Stimulated activated CD4-positive, alpha-beta T cell treated with anti-CD3 and anti-CD28 coated beads, Interleukin-4, amount 100 ng/mL, for 4 hours (primary cell): Measurements from ENCODE around the gene MASTL.

Experiments
- DNase-seq, 2 experiments: peaks; one replicate each; pipeline ENCODE4 v3.0.0-alpha.2; 2020

The MASTL gene

DNA sequence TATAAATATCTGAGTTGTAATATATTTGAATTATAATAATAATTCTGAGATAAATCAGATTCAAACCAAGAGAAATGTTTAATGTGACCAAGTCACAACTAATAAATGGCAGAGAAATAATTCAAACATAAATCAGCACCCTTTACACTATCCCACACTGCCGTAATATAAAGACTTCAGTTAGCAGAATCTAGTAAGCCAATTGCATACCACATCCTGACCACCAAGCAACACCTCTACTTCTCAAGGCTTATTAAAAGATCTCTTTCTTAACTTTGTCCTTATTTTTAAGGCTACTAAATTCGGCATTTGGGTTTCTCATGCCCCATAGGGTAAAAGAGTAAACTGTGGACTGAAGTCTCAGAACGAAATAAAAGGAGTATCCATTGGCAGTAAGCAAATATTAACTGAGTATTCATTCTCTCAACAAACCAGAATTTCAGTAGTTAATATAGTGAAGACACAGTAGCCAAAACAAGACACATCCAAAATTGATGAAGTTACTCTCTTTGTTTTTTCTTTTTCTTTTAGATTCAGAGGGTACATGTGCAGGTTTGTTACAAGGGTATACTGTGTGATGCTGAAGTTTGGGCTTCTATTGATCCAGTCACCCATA, 70.6 kb downstream of the MASTL start:
- DNase-seq, result no peak

DNA sequence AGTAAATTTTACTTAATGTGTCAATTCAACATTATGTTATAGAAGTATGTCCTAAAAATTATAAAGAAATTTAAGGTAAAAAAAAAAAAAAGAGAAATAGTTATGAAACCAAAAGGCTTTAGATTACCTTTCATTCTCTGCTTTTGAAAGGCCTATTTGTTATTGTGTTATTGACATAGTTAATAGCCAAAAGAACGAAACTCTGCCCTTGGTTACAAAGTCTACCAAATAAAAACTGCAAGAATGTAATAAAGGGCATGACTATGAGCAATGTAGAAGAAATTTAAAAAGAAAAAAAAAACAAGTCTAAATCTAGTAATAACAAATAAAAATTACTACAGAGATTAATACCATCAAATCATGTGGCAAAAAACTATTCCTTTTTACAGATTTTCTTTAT, 74.9 kb downstream of the MASTL start:
- DNase-seq, result no peak

DNA sequence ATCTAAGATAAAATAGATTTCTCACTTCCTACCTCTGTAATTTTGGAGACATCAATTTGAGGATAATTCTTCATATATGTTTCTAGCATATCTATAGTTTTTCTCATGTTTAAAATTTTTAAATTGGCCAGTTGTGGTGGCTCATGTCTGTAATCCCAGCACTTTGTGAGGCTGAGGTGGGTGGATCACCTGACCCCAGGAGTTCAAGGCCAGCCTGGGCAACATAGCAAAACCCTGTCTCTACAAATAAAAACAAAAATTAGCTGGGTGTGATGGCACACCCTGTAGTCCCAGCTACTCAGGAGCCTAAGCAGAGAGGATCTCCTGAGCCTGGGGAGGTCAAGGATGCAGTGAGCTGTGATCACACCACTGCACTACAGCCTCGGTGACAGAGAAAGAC, 80.6 kb downstream of the MASTL start:
- no peak for DNase-seq
